BLaER1 (cell line): ENCODE measurements around the gene RASSF3.

Experiments
- H3K27ac ChIP-seq: shearing (Covaris generic); formaldehyde crosslinking; 2 replicates; pipeline ENCODE4 v1.8.1; 2022
- H3K27me3 ChIP-seq: shearing (Covaris generic); formaldehyde crosslinking; 2 replicates; pipeline ENCODE4 v1.8.1; 2022
- H3K36me3 ChIP-seq: shearing (Covaris generic); formaldehyde crosslinking; 2 replicates; pipeline ENCODE4 v1.8.1; 2022
- H3K4me1 ChIP-seq: shearing (Covaris generic); formaldehyde crosslinking; 2 replicates; pipeline ENCODE4 v1.8.1; 2022
- H3K4me2 ChIP-seq: shearing (Covaris generic); formaldehyde crosslinking; 2 replicates; pipeline ENCODE4 v1.8.1; 2022
- H3K4me3 ChIP-seq: shearing (Covaris generic); formaldehyde crosslinking; 2 replicates; pipeline ENCODE4 v1.8.1; 2022
- H3K9ac ChIP-seq: shearing (Covaris generic); formaldehyde crosslinking; 2 replicates; pipeline ENCODE4 v1.8.1; 2022
- H3K9me3 ChIP-seq: shearing (Covaris generic); formaldehyde crosslinking; 2 replicates; pipeline ENCODE4 v1.8.1; 2022
- H4K20me1 ChIP-seq: shearing (Covaris generic); formaldehyde crosslinking; 2 replicates; pipeline ENCODE4 v1.8.1; 2022
- Cebpa-rat ChIP-seq: shearing (Covaris generic); IDR thresholded peaks from 2 replicates; pipeline ENCODE4 v1.8.1; 2022

Gene RASSF3

GRCh38 chr12:64610079-64610659, at the start of gene RASSF3:
RASSF3 (plus strand) TSS chr12:64610495; CDS start chr12:64610633, 138 bp downstream.
- H3K36me3 ChIP-seq = peaks cover 7% of the 10 kb centered on the region; the same call in 1 of the 2 replicates
- peaks cover 14% of the 10 kb centered on the region; the same call in 1 of the 2 replicates for H4K20me1 ChIP-seq
- H3K4me1 ChIP-seq = peaks cover 45% of the 10 kb centered on the region
- H3K9me3 ChIP-seq = no peaks in the 10 kb centered on the region
- H3K4me3 ChIP-seq = peak within 1 kb of the TSS; percentile 87
- peak within 1 kb of the TSS; percentile 92 for H3K4me2 ChIP-seq
- no peaks in the 10 kb centered on the region for H3K27me3 ChIP-seq
- no peak for TF ChIP-seq Cebpa-rat
- peak within 1 kb of the TSS; percentile 90 for H3K27ac ChIP-seq
- peak within 1 kb of the TSS; percentile 89 for H3K9ac ChIP-seq

GRCh38 chr12:64561302-64562136, 48.8 kb upstream of the RASSF3 start:
- Histone ChIP-seq H4K20me1 (no peaks in the 10 kb centered on the region), H3K4me3 (no peak overlapping the region), H3K4me1 (peaks cover under 1% of the 10 kb centered on the region; the same call in 1 of the 2 replicates), H3K36me3 (no peaks in the 10 kb centered on the region), H3K9me3 (no peaks in the 10 kb centered on the region), H3K27ac (no peak overlapping the region), H3K27me3 (no peaks in the 10 kb centered on the region), H3K9ac (no peak overlapping the region), H3K4me2 (no peak overlapping the region)
- TF ChIP-seq Cebpa-rat = no peak

GRCh38 chr12:64566122-64566521, 44.2 kb upstream of the RASSF3 start:
- H3K4me3 ChIP-seq = no peak overlapping the region
- no peaks in the 10 kb centered on the region for H4K20me1 ChIP-seq
- no peak overlapping the region for H3K4me2 ChIP-seq
- H3K9me3 ChIP-seq = no peaks in the 10 kb centered on the region
- no peaks in the 10 kb centered on the region for H3K36me3 ChIP-seq
- H3K4me1 ChIP-seq = peaks cover 12% of the 10 kb centered on the region
- H3K9ac ChIP-seq = no peak overlapping the region
- H3K27ac ChIP-seq = no peak overlapping the region
- no peak for TF ChIP-seq Cebpa-rat
- H3K27me3 ChIP-seq = no peaks in the 10 kb centered on the region

- Histone ChIP-seq H3K4me3 (no peak overlapping the region), H3K4me1 (peaks cover 17% of the 10 kb centered on the region), H3K27ac (no peak overlapping the region), H3K9me3 (no peaks in the 10 kb centered on the region), H3K9ac (no peak overlapping the region), H3K36me3 (no peaks in the 10 kb centered on the region), H4K20me1 (no peaks in the 10 kb centered on the region), H3K27me3 (no peaks in the 10 kb centered on the region), H3K4me2 (peak overlapping the region; percentile 51)
- TF ChIP-seq Cebpa-rat = no peak
These were observed 43.3 kb upstream of the RASSF3 start for GRCh38 chr12:64566831-64567517.

- Histone ChIP-seq H3K9me3 (no peaks in the 10 kb centered on the region), H3K9ac (no peak overlapping the region), H3K4me1 (peaks cover 17% of the 10 kb centered on the region), H3K27me3 (no peaks in the 10 kb centered on the region), H3K27ac (no peak overlapping the region), H3K4me3 (no peak overlapping the region), H3K4me2 (peak overlapping the region; percentile 51), H4K20me1 (no peaks in the 10 kb centered on the region), H3K36me3 (no peaks in the 10 kb centered on the region)
- no peak for TF ChIP-seq Cebpa-rat
These were observed 42.7 kb upstream of the RASSF3 start for GRCh38 chr12:64567570-64567969.

GRCh38 chr12:64568298-64568697, 42.0 kb upstream of the RASSF3 start:
- Histone ChIP-seq H3K9me3 (no peaks in the 10 kb centered on the region), H3K4me3 (no peak overlapping the region), H3K27me3 (no peaks in the 10 kb centered on the region), H3K36me3 (no peaks in the 10 kb centered on the region), H4K20me1 (no peaks in the 10 kb centered on the region), H3K4me1 (peaks cover 17% of the 10 kb centered on the region), H3K9ac (no peak overlapping the region), H3K4me2 (no peak overlapping the region), H3K27ac (no peak overlapping the region)
- no peak for TF ChIP-seq Cebpa-rat

GRCh38 chr12:64569923-64570691, 40.2 kb upstream of the RASSF3 start:
- H3K27ac ChIP-seq = no peak overlapping the region
- H3K9me3 ChIP-seq = peaks cover 12% of the 10 kb centered on the region
- H3K27me3 ChIP-seq = no peaks in the 10 kb centered on the region
- H3K4me1 ChIP-seq = peaks cover 17% of the 10 kb centered on the region
- H3K36me3 ChIP-seq = no peaks in the 10 kb centered on the region
- TF ChIP-seq Cebpa-rat = no peak
- H4K20me1 ChIP-seq = no peaks in the 10 kb centered on the region
- H3K9ac ChIP-seq = no peak overlapping the region
- no peak overlapping the region for H3K4me2 ChIP-seq
- no peak overlapping the region for H3K4me3 ChIP-seq

- Histone ChIP-seq H3K4me3 (no peak overlapping the region), H3K9me3 (peaks cover 25% of the 10 kb centered on the region), H3K9ac (no peak overlapping the region), H3K4me1 (peaks cover 17% of the 10 kb centered on the region), H4K20me1 (no peaks in the 10 kb centered on the region), H3K36me3 (no peaks in the 10 kb centered on the region), H3K27me3 (no peaks in the 10 kb centered on the region), H3K27ac (no peak overlapping the region), H3K4me2 (no peak overlapping the region)
- no peak for TF ChIP-seq Cebpa-rat
These were observed 38.9 kb upstream of the RASSF3 start for GRCh38 chr12:64571411-64571810.

- Histone ChIP-seq H3K4me3 (no peak overlapping the region), H3K9me3 (peaks cover 29% of the 10 kb centered on the region), H3K9ac (no peak overlapping the region), H4K20me1 (no peaks in the 10 kb centered on the region), H3K27me3 (no peaks in the 10 kb centered on the region), H3K36me3 (no peaks in the 10 kb centered on the region), H3K4me2 (no peak overlapping the region), H3K27ac (no peak overlapping the region), H3K4me1 (peaks cover 9% of the 10 kb centered on the region)
- no peak for TF ChIP-seq Cebpa-rat
These were observed 38.1 kb upstream of the RASSF3 start for GRCh38 chr12:64572241-64572640.
